Fibroblast of mammary gland (primary cell): ENCODE data around the gene CHD5.

Experiments used
- DNase-seq: peaks from one replicate; pipeline ENCODE4 v3.0.0-alpha.2; 2010; ENCODE audit warnings: low read depth
- H3K4me3 ChIP-seq: 2 replicates; pipeline ENCODE4 v1.5.1; 2011; ENCODE audit warnings: low read depth, mild to moderate bottlenecking, low read length, moderate library complexity; ENCODE audit not compliant: control insufficient read depth
- TF ChIP-seq, protein P1 (sequence below): conservative IDR thresholded peaks from 2 replicates; pipeline ENCODE4 v1.5.1; 2011; ENCODE audit warnings: low read depth, low read length, inconsistent platforms; ENCODE audit not compliant: control insufficient read depth, insufficient read depth

The CHD5 gene

DNA sequence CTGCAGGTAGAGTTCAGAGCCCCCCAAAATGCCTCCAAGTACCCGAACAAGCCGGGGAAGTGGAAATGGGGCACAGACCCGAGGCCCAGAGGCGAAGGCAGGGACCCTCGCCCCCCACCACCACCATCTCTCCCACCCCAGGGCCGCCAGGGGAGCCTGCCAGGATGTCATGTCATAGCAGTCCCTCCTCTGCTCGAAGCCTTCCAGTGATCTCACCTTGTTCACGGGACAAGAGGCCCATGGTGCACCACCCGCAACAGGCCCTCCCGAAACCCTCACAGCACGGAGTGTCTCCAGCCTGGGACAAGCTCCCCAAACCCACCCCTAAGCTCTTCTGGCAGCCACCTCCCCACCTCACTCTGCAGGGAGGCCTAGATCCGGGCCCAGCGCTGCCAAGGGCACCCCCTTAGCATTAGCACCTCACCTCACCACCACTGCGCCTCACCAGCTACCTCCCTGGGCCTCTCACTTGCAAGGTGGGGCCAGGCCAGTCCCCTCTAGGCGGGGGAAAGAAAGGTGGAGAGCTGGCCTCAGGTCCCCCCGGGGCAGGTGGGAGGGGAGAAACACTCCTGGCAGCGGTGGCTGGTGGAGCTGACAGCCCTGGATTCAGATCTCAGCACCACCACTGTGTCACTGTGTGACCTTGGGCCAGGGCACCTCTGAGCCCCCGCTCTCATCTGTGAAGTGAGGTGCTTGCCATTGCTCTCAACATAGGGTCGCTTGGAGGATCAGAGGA is 13.3 kb downstream of the CHD5 start:
- TF ChIP-seq, protein P1, sequence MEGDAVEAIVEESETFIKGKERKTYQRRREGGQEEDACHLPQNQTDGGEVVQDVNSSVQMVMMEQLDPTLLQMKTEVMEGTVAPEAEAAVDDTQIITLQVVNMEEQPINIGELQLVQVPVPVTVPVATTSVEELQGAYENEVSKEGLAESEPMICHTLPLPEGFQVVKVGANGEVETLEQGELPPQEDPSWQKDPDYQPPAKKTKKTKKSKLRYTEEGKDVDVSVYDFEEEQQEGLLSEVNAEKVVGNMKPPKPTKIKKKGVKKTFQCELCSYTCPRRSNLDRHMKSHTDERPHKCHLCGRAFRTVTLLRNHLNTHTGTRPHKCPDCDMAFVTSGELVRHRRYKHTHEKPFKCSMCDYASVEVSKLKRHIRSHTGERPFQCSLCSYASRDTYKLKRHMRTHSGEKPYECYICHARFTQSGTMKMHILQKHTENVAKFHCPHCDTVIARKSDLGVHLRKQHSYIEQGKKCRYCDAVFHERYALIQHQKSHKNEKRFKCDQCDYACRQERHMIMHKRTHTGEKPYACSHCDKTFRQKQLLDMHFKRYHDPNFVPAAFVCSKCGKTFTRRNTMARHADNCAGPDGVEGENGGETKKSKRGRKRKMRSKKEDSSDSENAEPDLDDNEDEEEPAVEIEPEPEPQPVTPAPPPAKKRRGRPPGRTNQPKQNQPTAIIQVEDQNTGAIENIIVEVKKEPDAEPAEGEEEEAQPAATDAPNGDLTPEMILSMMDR: no peak
- DNase-seq: no peak
- H3K4me3 ChIP-seq: no peak overlapping the region

DNA sequence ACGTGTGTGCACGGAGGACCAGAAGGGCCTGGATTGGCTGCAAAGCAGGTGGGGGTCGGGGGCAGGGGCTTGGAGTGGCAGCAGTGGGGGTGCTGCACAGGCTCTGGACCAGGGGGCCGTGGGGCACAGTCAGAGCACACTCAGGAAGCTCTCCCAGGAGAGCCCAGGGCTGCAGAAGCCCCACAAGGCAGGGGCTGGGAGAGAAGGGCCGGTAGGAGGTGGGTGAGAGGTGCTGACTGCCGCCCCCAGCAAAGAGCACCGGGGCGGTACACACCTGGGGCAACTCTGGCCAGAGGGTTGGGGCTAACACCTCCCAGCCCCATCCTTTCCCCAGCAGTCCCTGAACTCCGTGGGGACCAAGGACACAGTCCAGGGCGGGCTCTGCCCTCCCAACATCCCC is 13.9 kb downstream of the CHD5 start:
- no peak overlapping the region for H3K4me3 ChIP-seq
- TF ChIP-seq, protein P1: no peak
- no peak for DNase-seq

DNA sequence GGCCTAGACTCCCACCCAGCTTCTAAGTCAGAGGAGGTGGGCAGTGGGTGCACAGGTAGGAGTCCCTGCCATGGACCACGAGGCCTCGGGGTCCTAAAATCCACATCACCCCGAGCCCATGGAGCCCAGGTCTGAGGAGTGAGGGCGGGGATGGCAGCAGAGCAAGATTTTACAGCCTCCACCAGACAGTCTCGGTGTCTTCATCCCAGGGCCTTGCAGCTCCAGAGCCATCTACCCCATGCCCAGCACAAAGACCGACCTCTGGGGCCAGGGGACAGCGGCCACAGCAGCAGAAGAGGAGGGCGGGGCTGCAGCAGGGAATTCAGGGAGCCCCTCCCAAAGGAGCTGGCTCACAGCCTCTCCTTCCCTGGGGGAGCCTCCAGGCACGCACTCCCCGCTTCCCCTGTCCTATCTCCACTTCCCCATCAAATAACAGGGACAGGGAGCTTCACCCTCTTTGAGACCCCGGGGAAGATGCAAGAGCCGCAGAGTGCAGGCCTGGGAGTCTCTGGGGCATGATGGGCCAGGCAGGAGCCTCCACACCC is 14.6 kb downstream of the CHD5 start:
- TF ChIP-seq, protein P1: no peak
- no peak overlapping the region for H3K4me3 ChIP-seq
- DNase-seq: no peak

DNA sequence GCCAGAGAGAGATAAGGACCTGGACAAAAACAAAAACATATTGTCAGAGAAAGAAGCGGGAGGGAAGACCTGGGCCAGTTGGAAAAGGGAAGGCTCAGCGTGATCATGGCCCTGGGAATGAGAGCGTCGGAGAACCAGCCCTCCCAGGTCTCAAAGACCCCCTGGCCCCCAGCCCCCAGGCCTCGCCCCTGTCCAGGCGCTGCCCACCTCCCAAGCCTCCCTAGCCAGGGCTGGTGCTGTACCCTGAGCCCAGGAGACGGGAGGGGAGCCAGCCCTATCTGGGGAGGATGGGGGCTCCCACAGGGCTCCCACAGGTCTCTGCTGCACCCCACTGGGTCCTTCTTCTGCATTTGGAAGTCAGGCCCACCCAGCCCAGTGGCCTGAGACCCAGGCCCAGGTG is 15.1 kb downstream of the CHD5 start:
- DNase-seq: no peak
- no peak overlapping the region for H3K4me3 ChIP-seq
- TF ChIP-seq, protein P1: no peak

DNA sequence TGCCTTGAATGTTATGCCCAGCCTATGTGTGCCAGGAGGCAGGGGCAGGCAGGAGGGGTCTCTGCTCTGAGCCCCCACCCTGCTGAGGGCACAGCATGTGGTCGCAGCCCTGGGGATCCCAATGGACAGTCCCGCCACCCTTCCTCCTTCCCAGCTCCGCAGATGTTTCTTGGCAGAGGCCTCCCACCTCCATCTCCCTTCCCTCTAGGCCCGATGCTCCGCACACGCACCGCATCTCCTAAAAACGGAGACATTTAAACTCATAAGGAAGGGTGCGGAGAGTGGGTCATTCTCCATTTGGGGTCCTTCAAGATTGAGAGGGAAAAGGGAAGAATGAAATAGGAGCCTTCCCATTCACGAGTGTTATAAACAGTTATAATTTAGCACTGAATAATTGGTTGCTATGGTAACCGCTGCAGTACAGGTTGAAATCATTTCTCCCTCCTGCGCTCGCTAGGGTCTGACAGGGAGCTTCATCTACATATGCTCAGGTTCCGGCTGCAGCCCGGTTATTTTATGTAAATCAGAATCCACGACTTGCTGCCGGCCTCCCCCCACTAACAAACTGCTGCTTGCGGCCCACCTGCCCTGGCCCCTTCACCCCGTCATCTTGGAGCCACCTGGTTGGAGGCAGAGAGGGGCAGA is 16.0 kb downstream of the CHD5 start:
- no peak overlapping the region for H3K4me3 ChIP-seq
- TF ChIP-seq, protein P1: no peak
- no peak for DNase-seq

DNA sequence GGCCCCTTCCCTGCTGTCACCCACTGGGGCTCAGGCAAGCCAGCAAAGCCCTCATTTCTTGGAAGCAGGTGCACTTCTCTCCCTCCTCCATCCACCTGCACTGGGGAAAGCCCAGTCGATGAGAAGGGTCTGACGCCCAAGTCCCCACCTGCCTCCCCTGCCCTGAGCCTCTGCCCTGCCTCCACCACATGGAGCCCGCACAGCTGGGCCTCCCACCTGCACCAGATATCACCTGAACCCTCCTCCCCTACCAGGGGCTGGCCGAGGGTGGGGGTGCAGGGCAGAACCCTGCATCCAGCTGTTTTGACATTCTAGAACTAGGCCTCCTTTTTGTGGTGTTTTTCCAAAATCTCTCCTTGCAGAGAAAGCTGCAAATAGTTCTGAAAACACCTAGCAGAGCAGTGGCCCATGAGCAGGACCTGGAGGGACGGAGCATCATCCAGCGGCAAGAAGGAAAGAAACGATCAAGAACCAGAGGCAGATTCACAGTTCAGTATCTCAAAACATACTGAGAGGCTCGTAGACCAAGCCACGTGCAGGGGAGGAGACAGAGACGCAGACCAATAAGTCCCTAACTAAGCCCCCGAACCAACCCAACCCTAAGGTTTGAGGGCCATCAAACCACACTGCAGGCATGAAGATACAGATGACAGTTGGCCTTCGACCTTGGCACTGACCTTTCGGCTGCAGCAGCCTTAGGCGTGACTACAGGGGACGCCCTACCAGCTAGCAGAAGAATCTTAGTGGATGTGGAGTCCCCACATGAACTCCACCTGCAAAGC is 16.7 kb downstream of the CHD5 start:
- no peak for DNase-seq
- TF ChIP-seq, protein P1: no peak
- H3K4me3 ChIP-seq: no peak overlapping the region
